IMR-90 (cell line): ENCODE results near the gene BTLA.

Experiments
- FOS ChIP-seq: fragments of 150-350 bp; IDR thresholded peaks from 2 replicates; pipeline ENCODE4 v1.6.1; 2016; ENCODE audit warnings: low read depth, low read length
- MXI1 ChIP-seq: IDR thresholded peaks from 2 replicates; pipeline ENCODE4 v1.6.1; 2012; ENCODE audit warnings: low read depth, mild to moderate bottlenecking, low read length, moderate library complexity, borderline replicate concordance
- NFE2L2 ChIP-seq: fragments of 150-350 bp; IDR thresholded peaks from 2 replicates; pipeline ENCODE4 v1.6.1; 2016; ENCODE audit warnings: low read depth, mild to moderate bottlenecking, low read length
- POLR2A ChIP-seq: IDR thresholded peaks from 2 replicates; pipeline ENCODE4 v1.6.1; 2012; ENCODE audit warnings: mild to moderate bottlenecking, low read depth, low read length
- RAD21 ChIP-seq: IDR thresholded peaks from 2 replicates; pipeline ENCODE4 v1.6.1; 2012; ENCODE audit warnings: low read length, improper control_type of control experiment
- RCOR1 ChIP-seq: IDR thresholded peaks from 2 replicates; pipeline ENCODE4 v1.6.1; 2012; ENCODE audit warnings: mild to moderate bottlenecking, low read length, improper control_type of control experiment; ENCODE audit not compliant: insufficient replicate concordance
- SMC3 ChIP-seq: fragments of 150-350 bp; IDR thresholded peaks from 2 replicates; pipeline ENCODE4 v1.6.1; 2016; ENCODE audit warnings: low read depth, mild to moderate bottlenecking, antibody characterized with exemption, low read length, moderate library complexity
- USF2 ChIP-seq: fragments of 150-350 bp; IDR thresholded peaks from 2 replicates; pipeline ENCODE4 v1.6.1; 2017; ENCODE audit warnings: mild to moderate bottlenecking, antibody characterized with exemption, low read length, low read depth
- TF ChIP-seq, protein P1 (sequence below): conservative IDR thresholded peaks from 2 replicates; pipeline ENCODE4 v1.5.1; 2012; ENCODE audit warnings: mild to moderate bottlenecking, low read depth, low read length, improper control_type of control experiment

- TF ChIP-seq POLR2A (no peak), FOS (no peak), RCOR1 (no peak), MXI1 (no peak), USF2 (no peak), SMC3 (no peak), NFE2L2 (no peak), RAD21 (no peak)
- TF ChIP-seq, protein P1, sequence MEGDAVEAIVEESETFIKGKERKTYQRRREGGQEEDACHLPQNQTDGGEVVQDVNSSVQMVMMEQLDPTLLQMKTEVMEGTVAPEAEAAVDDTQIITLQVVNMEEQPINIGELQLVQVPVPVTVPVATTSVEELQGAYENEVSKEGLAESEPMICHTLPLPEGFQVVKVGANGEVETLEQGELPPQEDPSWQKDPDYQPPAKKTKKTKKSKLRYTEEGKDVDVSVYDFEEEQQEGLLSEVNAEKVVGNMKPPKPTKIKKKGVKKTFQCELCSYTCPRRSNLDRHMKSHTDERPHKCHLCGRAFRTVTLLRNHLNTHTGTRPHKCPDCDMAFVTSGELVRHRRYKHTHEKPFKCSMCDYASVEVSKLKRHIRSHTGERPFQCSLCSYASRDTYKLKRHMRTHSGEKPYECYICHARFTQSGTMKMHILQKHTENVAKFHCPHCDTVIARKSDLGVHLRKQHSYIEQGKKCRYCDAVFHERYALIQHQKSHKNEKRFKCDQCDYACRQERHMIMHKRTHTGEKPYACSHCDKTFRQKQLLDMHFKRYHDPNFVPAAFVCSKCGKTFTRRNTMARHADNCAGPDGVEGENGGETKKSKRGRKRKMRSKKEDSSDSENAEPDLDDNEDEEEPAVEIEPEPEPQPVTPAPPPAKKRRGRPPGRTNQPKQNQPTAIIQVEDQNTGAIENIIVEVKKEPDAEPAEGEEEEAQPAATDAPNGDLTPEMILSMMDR: no peak
Observed at GRCh38 chr3:112424394-112424793, 74.9 kb downstream of the BTLA start.
